ENCODE data around the gene FUZ.
A peak's percentile ranks its signal among the peaks of the same experiment; 100 is the strongest.

The FUZ gene

DNA sequence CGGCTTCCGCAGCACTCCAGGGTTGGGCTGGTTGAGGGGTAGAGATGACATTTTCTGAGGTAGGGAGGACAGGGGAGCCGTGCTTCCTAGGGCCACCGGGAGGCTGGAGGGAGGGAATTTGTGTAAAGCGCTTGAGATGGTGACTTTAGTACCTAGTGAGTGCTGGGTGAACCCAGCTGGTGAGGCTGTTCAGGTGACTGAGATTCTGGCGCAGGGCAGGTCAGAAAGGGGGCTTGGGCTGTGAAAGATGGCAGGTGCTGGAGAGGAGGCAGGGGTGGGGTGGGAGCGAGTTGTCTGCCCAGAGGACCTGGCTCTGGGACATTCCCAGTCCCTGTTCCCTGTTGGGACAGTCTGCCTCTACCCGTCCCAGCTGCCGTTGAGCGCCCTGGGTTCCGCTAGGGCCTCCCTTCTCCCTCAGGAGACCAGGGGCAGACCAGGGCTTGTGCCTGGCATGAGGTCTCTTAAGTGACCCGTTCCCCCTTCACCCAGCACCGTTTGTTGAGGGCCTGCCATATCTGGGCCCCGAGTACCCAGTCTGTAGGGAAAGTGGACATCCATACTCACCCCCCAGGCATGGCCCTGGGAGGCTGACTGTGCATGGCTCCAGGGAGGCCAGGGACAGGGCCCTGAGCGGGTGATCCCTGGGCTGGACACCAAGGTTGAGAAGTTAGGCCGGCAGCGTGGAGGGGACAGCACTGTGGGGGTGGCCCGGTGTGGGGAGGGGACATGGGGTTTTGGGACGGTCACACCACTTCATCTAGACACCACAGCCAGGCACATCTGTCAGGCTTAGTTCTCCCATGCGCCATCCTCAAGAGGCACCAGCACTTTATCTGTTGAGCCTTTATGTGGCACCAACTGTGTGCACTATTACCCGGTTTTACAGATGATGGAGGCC, 42.8 kb upstream of the FUZ start:
- TF ChIP-seq, protein P1, sequence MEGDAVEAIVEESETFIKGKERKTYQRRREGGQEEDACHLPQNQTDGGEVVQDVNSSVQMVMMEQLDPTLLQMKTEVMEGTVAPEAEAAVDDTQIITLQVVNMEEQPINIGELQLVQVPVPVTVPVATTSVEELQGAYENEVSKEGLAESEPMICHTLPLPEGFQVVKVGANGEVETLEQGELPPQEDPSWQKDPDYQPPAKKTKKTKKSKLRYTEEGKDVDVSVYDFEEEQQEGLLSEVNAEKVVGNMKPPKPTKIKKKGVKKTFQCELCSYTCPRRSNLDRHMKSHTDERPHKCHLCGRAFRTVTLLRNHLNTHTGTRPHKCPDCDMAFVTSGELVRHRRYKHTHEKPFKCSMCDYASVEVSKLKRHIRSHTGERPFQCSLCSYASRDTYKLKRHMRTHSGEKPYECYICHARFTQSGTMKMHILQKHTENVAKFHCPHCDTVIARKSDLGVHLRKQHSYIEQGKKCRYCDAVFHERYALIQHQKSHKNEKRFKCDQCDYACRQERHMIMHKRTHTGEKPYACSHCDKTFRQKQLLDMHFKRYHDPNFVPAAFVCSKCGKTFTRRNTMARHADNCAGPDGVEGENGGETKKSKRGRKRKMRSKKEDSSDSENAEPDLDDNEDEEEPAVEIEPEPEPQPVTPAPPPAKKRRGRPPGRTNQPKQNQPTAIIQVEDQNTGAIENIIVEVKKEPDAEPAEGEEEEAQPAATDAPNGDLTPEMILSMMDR (IDR thresholded peaks at IDR 0.05; ENCODE audit: low read depth, low read length, missing control alignments) = no peak
- DNase-seq (ENCODE audit: low read depth) = no peak
- in situ Hi-C loops (cut with HindIII; ENCODE audit: low sequenced_read_pairs) = no loop called here
- no peak overlapping the region for H3K4me3 ChIP-seq (ENCODE audit: low read depth, low read length)

DNA sequence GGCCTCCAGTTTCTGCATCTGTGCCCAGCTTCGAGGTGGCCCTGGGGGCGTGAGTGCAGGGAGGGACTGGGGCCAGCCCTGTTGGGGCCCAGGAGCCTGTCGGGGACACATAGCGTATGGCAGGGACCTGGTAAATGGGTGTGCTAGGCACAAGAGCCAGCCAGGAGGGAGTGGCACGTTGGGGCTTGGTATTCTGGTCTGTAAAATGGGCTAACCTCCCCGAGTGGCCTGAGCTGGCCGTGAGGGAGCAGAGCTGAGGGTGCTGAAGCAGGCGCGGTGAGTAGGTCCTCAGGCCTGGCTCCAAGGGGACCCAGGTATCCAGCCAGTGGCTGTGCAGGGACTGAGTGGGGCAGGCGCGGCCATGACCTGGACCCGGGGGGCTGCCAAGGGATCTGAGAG, 42.2 kb upstream of the FUZ start:
- DNase-seq (ENCODE audit: low read depth) = no peak
- in situ Hi-C loops (cut with HindIII; ENCODE audit: low sequenced_read_pairs) = no loop called here
- H3K4me3 ChIP-seq (ENCODE audit: low read depth, low read length) = no peak overlapping the region
- TF ChIP-seq, protein P1 (IDR thresholded peaks at IDR 0.05; ENCODE audit: low read depth, low read length, missing control alignments) = no peak

DNA sequence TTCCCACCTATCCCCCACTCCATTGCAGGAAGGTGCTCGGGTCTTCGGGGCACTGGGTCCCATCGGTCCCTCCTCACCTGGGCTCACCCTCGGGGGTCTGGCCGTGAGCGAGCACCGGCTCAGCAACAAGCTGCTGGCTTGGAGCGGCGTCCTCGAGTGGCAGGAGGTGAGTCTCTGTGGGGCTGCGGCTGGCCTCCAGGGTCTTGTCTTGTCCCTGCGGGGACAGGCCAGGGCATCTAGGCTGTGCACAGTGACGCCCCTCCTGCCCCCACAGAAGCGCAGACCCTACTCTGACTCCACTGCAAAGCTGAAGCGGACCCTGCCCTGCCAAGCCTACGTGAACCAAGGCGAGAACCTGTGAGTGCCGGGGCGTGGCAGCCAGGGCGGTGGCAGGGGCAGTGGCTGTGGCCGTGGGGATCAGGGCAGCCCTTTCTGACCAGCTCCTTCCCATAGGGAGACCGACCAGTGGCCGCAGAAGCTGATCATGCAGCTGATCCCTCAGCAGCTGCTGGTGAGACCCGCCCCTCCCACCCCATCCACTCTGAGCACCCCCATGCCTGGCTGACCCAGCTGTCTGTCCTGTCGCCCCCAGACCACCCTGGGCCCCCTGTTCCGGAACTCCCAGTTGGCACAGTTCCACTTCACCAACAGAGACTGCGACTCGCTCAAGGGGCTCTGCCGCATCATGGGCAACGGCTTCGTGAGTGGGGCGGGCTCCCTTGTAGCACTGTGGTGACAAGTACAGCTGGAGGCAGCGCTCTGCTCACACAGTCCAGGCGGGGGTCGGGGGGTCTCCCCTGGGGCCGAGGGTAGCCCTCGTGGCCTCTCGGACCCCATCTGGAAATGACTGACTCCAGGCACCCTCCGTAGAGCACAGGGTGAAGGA, 41.5 kb upstream of the FUZ start:
- H3K4me3 ChIP-seq (ENCODE audit: low read depth, low read length) = no peak overlapping the region
- TF ChIP-seq, protein P1 (IDR thresholded peaks at IDR 0.05; ENCODE audit: low read depth, low read length, missing control alignments) = no peak
- DNase-seq (ENCODE audit: low read depth) = no peak
- in situ Hi-C loops (cut with HindIII; ENCODE audit: low sequenced_read_pairs) = no loop called here

DNA sequence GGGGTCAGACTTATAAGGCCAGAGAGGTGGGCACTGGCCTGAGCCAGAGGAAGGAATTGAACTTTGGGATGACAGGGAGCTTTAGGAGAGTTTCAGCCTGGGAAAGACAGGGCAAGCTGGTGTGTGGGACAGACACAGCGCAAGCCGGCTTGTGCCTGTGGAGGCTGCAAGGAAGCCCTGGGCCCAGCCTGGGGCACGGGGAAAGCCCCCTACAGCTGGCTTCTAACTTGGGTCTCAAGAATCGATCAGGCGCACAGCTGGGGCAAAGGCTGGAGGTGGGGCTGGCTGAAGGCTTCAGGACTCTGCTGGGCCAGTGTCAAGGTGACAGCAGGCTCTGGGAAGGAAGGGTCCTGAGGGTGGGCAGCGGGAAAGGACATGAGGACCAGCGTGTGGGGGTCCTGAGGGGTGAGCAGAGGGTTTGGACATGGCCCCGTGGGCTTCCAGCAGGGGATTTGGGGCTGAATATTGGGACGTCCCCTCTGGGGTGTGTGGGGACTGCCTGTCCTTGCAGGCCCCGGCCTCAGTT, 40.8 kb upstream of the FUZ start:
- H3K4me3 ChIP-seq (ENCODE audit: low read depth, low read length) = no peak overlapping the region
- no peak for DNase-seq (ENCODE audit: low read depth)
- in situ Hi-C loops (cut with HindIII; ENCODE audit: low sequenced_read_pairs) = no loop called here
- TF ChIP-seq, protein P1 (IDR thresholded peaks at IDR 0.05; ENCODE audit: low read depth, low read length, missing control alignments) = no peak

DNA sequence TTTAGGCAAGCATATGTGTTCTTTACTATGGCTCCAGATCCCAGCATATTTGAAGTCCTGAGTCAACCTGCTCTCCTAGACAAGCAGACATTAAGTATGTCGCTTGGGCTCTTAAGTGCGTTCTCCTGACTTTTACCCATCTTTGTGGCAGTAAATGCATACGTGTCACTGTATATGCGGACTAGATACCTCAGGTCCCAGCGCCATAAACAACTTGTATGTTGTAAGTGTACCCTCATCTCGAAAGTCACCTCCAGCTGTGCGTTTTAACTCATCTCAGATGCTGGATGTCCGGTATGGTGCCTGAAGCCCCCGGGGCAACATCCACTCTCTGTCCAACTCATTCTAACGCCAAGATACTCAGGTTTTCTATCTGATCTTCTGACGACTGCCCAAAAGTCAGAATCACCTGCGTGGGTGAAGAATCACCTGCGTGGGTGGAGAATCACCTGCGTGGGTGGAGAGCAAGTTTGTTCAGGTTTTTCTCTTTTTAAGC, 39.6 kb upstream of the FUZ start:
- DNase-seq (ENCODE audit: low read depth) = no peak
- peak overlapping the region; percentile 82 for H3K4me3 ChIP-seq (ENCODE audit: low read depth, low read length)
- in situ Hi-C loops (cut with HindIII; ENCODE audit: low sequenced_read_pairs) = no loop called here
- TF ChIP-seq, protein P1 (IDR thresholded peaks at IDR 0.05; ENCODE audit: low read depth, low read length, missing control alignments) = no peak

Measured in astrocyte of the cerebellum (primary cell).